LoVo (cell line): ENCODE data around the gene CSNK1D.
A peak's percentile ranks its signal among the peaks of the same experiment; 100 is the strongest.

Experiments used
- DNase-seq: peaks from one replicate; pipeline ENCODE4 v3.0.0-alpha.2; 2016; ENCODE audit warnings: low spot score

Gene CSNK1D

GRCh38 chr17:82273327-82274133 is at the start of gene CSNK1D:
Gene CSNK1D (minus strand): TSS chr17:82273700. CDS start chr17:82273381, 319 bp downstream.
- peak; percentile 91 for DNase-seq

GRCh38 chr17:82322526-82323453 is 49.3 kb upstream of the CSNK1D start:
- DNase-seq, result no peak

GRCh38 chr17:82321947-82322466 is 48.5 kb upstream of the CSNK1D start:
- no peak for DNase-seq

DNA sequence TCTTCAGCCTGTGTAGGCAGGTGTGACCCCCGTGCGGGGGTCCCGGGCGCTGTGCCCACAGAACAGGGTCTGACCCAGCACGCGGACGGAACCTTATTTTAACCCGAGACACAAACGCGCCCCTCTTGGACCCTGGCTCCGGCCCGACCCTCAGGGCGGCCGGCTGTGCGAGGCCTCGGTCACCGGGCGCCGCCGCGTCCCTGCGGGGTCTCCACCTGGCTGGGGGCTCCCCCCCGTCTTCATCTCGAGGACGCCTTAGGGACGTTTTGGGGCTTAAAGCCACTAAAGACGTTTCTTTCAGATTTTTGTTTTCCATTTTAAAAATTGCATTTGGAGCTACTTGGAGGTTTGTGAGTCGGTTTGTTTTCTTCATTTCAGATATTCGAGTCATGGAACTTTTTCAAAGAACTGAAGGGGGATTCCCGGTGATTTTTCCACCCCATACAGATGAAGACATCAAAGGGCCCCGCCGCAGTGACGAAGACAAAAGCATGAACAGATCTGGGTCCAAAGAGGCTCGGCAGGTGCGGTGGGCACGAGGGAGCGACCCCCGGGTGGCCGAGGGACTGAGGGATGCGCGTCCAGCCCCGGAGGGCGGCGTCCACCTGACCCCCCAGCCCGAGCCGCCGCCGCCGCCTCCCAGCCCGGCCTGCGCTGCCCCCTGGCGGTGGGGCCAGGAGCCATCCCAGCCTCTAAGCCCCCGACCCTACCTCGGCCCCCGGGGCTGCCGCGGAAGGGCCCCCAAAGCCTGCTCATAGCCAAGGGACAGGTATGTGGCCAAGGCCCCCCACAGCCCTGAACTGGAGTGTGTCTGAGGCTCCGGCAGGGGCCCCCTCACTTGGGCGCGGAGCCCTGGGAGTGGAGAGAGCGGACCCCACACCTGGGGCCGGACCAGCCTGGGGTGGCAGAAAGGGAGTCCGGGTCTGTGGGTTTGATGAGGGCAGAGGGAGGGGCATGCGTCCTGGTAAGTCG is 47.7 kb upstream of the CSNK1D start:
- no peak for DNase-seq

- no peak for DNase-seq
These were observed 46.8 kb upstream of the CSNK1D start for GRCh38 chr17:82320140-82320840.

DNA sequence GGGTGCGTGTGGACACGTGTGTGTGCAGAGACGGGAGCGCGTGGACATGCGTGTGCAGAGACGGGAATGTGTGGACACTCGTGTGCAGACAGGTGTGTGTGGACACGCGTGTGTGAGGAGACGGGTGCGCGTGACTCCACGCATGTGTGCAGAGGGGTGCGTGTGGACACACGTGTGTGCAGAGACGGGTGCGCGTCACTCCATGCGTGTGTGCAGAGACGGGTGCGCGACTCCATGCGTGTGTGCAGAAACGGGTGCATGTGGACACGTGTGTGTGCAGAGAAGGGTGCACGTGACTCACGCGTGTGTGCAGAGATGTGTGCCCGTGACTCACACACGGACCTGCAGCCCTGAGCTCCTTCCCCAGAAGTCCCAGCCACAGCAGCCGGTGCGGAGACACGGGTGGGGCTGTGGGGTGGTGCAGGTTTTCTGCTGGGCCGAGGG is 46.1 kb upstream of the CSNK1D start:
- DNase-seq, result no peak

DNA sequence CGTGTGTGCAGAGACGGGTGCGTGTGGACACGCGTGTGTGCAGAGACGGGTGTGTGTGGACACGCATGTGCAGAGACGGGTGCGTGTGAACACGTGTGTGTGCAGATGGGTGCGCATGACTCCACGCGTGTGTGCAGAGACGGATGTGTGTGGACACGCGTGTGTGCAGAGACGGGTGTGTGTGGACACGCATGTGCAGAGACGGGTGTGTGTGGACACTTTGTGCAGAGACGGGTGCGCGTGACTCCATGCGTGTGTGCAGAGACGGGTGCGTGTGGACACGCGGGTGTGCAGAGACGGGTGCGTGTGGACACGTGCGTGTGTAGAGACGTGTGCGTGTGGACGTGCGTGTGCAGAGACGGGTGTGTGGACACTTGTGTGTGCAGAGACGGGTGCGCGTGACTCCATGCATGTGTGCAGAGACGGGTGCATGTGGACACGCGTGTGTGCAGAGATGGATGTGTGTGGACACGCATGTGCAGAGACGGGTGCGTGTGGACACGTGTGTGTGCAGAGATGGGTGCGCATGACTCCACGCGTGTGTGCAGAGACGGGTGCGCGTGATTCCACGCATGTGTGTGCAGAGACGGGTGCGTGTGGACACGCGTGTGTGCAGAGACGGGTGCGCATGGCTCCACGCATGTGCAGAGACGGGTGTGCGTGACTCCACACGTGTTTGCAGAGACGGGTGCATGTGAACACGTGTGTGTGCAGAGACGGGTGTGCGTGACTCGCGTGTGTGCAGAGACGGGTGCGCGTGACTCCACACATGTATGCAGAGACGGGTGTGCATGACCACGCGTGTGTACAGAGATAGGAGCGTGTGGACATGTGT is 45.5 kb upstream of the CSNK1D start:
- DNase-seq, result no peak

- no peak for DNase-seq
These were observed 44.6 kb upstream of the CSNK1D start for GRCh38 chr17:82318169-82318498.

- no peak for DNase-seq
These were observed 44.1 kb upstream of the CSNK1D start, which contains the start of gene CD7 for GRCh38 chr17:82317394-82318168. Gene CD7 (minus strand): TSS chr17:82317608. CDS start chr17:82317495, 113 bp downstream.

- no peak for DNase-seq
These were observed 43.3 kb upstream of the CSNK1D start for GRCh38 chr17:82316651-82317393.

DNA sequence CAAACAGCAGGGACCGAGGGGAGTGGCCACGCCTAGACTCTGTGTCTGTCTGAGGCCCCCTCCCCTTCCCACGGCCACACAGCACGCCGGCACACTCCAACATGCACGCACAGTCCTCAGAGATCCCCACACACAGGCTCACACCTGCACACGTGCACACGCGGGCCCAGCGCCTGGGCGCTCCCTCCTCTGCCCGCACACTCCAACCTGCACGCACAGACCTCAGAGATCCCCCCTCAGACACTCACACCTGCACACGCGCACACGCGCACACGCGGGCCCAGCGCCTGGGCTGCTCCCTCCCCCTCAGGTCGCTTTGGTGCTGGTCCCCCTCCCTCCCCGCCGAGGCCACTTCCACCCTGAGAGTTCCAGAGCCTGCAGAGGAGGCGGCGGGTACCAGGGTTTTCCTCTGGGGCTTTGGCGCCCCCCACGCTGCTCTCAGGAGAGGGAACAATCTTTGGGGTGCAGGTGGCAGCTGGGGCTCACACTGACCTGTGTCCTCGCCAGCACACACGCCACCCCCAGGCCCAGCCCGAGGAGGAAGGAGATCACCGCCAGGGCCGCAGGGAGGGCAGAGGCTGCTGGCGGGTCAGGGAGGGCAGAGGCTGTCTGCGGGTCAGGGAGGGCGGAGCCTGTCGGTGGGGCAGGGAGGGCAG is 42.3 kb upstream of the CSNK1D start:
- DNase-seq, result no peak

DNA sequence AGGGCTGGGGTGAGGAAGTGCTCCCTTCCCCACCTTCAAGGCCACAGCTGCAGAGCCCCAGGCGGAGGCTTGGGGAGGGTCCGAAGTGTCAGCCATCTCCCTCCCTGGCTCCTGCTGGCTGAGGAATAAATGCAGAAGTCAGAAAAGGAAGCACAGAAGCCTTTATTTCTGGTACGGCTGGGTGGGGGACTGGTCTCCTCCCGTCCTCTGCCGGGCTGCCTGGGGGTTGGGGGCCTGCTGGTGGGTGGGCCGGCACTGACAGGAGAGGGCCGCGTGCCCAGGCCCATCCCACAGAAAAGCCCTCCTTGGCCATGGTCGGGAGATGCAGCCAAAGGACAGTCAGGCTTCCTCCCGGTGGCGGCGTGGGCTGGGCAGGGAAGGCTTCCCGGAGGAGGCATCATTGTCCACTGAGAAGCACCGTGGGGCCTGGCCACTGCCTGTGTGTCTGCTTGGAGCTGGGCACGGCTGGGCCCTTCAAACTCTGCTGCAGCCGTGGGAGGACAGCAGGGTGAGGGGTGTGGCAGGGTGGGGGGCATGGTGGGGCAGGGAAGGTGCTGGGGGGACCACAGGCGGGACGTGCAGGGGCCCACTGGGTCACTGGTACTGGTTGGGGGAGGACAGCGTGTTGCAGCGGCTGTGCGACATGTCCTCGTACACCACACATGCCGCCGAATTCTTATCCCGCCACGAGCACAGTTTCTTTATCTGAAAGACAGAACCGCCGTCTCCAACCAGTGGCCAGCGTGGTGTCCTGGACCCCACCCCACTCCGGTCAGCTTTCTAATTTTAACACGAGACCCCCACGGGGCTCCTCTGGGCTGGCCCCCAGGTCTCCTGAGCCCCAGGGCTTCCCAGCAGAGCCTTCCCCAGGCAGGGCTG is 41.5 kb upstream of the CSNK1D start:
- DNase-seq, result no peak

GRCh38 chr17:82314012-82314726 is 40.7 kb upstream of the CSNK1D start:
- no peak for DNase-seq

GRCh38 chr17:82313195-82314011 is 39.9 kb upstream of the CSNK1D start:
- no peak for DNase-seq

GRCh38 chr17:82311971-82312370 is 38.5 kb upstream of the CSNK1D start:
- DNase-seq, result no peak
